Tibial artery (tissue), 4 donors: ENCODE measurements around the gene CXCR4.
A peak's percentile ranks its signal among the peaks of the same experiment; 100 is the strongest.

Source experiments
- DNase-seq, 2 donors: peaks; one replicate each; pipeline ENCODE4 v3.0.0-alpha.2; 2019
- H3K27ac ChIP-seq, 2 donors: fragments of 200-600 bp; sonication (generic) in 1 of 2; 1 replicate in 1 of 2; 2 replicates in 1 of 2; pipeline ENCODE4 v1.5.1; 2018 to 2019; ENCODE audit warnings: mild to moderate bottlenecking in 1 of 2
- H3K27me3 ChIP-seq, 2 donors: fragments of 200-600 bp; sonication (generic) in 1 of 2; one replicate each; pipeline versions ENCODE4 v1.5.1 to v1.6.0; 2016 to 2019
- H3K36me3 ChIP-seq, 3 donors: fragments of 200-600 bp; sonication (generic) in 2 of 3; one replicate each; pipeline ENCODE4 v1.5.1; 2016 to 2019; ENCODE audit warnings: mild to moderate bottlenecking in 2 of 3
- H3K4me1 ChIP-seq, 4 donors: fragments of 200-600 bp; sonication (generic) in 2 of 4; 1 replicate in 3 of 4; 2 replicates in 1 of 4; pipeline ENCODE4 v1.5.1; 2016 to 2019
- H3K4me3 ChIP-seq, 2 donors: fragments of 200-600 bp; sonication (generic) in 1 of 2; 1 replicate in 1 of 2; 2 replicates in 1 of 2; pipeline ENCODE4 v1.5.1; 2018 to 2019; ENCODE audit warnings: mild to moderate bottlenecking in 2 of 2
- H3K9me3 ChIP-seq, 3 donors: fragments of 200-600 bp; sonication (generic) in 1 of 3; one replicate each; pipeline ENCODE4 v1.5.1; 2016 to 2019
- intact Hi-C: fragments of 100-400 bp; cut with DNase I; formaldehyde crosslinking; loops from one replicate; pipeline ENCODE4 v1.15.0; 2023; ENCODE audit warnings: low total_unique reads
- TF ChIP-seq, protein P1 (sequence below), 2 experiments: fragments of 200-600 bp in 1 of 2; fragments of 450-650 bp in 1 of 2; IDR thresholded peaks; one replicate each; pipeline ENCODE4 v1.5.1; 2017 to 2019; ENCODE audit warnings: antibody characterized with exemption in 2 of 2, mild to moderate bottlenecking in 1 of 2, moderate library complexity in 1 of 2

The CXCR4 gene

GRCh38 chr2:136134126-136134525, 16.2 kb upstream of the CXCR4 start:
- H3K27ac ChIP-seq, result no peak overlapping the region

DNA sequence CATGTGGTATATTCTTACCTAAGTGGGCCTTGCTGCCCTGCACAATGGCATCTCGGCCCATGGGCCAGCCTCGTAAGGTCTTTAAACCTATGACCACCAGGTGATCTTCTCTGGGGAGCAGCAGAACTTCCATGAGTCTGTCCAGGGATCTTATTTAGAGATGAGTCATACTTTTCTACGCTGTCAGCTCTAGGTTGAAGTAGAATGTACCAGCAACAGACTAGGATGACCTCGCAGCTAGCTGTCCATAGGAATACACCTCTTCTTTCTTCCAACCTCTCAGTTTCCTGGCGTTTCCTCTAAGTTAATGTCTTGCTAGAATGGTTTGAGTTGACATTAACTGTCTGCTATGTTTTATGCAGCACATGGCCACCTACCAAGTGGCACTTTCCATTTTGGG, 15.6 kb upstream of the CXCR4 start:
- intact Hi-C loops, result no loop called here
- TF ChIP-seq, protein P1, sequence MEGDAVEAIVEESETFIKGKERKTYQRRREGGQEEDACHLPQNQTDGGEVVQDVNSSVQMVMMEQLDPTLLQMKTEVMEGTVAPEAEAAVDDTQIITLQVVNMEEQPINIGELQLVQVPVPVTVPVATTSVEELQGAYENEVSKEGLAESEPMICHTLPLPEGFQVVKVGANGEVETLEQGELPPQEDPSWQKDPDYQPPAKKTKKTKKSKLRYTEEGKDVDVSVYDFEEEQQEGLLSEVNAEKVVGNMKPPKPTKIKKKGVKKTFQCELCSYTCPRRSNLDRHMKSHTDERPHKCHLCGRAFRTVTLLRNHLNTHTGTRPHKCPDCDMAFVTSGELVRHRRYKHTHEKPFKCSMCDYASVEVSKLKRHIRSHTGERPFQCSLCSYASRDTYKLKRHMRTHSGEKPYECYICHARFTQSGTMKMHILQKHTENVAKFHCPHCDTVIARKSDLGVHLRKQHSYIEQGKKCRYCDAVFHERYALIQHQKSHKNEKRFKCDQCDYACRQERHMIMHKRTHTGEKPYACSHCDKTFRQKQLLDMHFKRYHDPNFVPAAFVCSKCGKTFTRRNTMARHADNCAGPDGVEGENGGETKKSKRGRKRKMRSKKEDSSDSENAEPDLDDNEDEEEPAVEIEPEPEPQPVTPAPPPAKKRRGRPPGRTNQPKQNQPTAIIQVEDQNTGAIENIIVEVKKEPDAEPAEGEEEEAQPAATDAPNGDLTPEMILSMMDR (IDR thresholded peaks at IDR 0.05), result no peak
- H3K4me1 ChIP-seq, result peaks cover 0 to 2% (median 0%) of the 10 kb centered on the region in 4 donors

More at GRCh38 chr2:136134126-136134525, 16.2 kb upstream of the CXCR4 start:
- intact Hi-C loops, result no loop called here
- TF ChIP-seq, protein P1 (IDR thresholded peaks at IDR 0.05), result no peak
- Histone ChIP-seq H3K9me3 (no peaks in the 10 kb centered on the region), H3K27me3 (no peaks in the 10 kb centered on the region), H3K4me1 (peaks cover 0 to 2% (median 0%) of the 10 kb centered on the region in 4 donors), H3K36me3 (no peaks in the 10 kb centered on the region), H3K4me3 (no peak overlapping the region)
- no peak for DNase-seq

GRCh38 chr2:136133176-136133575, 15.2 kb upstream of the CXCR4 start:
- intact Hi-C loops, result no loop called here
- Histone ChIP-seq H3K27ac (no peak overlapping the region), H3K36me3 (no peaks in the 10 kb centered on the region), H3K4me1 (peaks cover 0 to 2% (median 0%) of the 10 kb centered on the region in 4 donors), H3K27me3 (no peaks in the 10 kb centered on the region), H3K4me3 (no peak overlapping the region), H3K9me3 (no peaks in the 10 kb centered on the region)
- DNase-seq, result no peak
- TF ChIP-seq, protein P1 (IDR thresholded peaks at IDR 0.05), result no peak

More for the DNA sequence above, 15.6 kb upstream of the CXCR4 start:
- no peaks in the 10 kb centered on the region for H3K36me3 ChIP-seq
- no peak overlapping the region for H3K27ac ChIP-seq
- no peak for DNase-seq
- no peak overlapping the region for H3K4me3 ChIP-seq
- no peaks in the 10 kb centered on the region for H3K27me3 ChIP-seq
- H3K9me3 ChIP-seq, result no peaks in the 10 kb centered on the region

GRCh38 chr2:136132825-136133155, 14.8 kb upstream of the CXCR4 start:
- no peak overlapping the region for H3K27ac ChIP-seq
- intact Hi-C loops, result no loop called here
- H3K4me1 ChIP-seq, result peaks cover 0 to 2% (median 0%) of the 10 kb centered on the region in 4 donors
- TF ChIP-seq, protein P1 (IDR thresholded peaks at IDR 0.05), result no peak
- no peaks in the 10 kb centered on the region for H3K36me3 ChIP-seq
- no peak overlapping the region for H3K4me3 ChIP-seq
- DNase-seq, result no peak
- no peaks in the 10 kb centered on the region for H3K9me3 ChIP-seq
- H3K27me3 ChIP-seq, result no peaks in the 10 kb centered on the region

- Histone ChIP-seq H3K4me3 (no peak overlapping the region), H3K27ac (no peak overlapping the region), H3K4me1 (peaks cover 0 to 1% (median 0%) of the 10 kb centered on the region in 4 donors), H3K27me3 (peaks cover 0 to 3% of the 10 kb centered on the region in 2 donors), H3K36me3 (no peaks in the 10 kb centered on the region), H3K9me3 (no peaks in the 10 kb centered on the region)
- intact Hi-C loops, result no loop called here
- peak; percentile 37 to 69 for DNase-seq
- TF ChIP-seq, protein P1 (IDR thresholded peaks at IDR 0.05), result no peak
Observed at GRCh38 chr2:136131961-136132824, 14.2 kb upstream of the CXCR4 start.
